ENCODE results near the gene HCST.

The HCST gene, protein sequence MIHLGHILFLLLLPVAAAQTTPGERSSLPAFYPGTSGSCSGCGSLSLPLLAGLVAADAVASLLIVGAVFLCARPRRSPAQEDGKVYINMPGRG

DNA sequence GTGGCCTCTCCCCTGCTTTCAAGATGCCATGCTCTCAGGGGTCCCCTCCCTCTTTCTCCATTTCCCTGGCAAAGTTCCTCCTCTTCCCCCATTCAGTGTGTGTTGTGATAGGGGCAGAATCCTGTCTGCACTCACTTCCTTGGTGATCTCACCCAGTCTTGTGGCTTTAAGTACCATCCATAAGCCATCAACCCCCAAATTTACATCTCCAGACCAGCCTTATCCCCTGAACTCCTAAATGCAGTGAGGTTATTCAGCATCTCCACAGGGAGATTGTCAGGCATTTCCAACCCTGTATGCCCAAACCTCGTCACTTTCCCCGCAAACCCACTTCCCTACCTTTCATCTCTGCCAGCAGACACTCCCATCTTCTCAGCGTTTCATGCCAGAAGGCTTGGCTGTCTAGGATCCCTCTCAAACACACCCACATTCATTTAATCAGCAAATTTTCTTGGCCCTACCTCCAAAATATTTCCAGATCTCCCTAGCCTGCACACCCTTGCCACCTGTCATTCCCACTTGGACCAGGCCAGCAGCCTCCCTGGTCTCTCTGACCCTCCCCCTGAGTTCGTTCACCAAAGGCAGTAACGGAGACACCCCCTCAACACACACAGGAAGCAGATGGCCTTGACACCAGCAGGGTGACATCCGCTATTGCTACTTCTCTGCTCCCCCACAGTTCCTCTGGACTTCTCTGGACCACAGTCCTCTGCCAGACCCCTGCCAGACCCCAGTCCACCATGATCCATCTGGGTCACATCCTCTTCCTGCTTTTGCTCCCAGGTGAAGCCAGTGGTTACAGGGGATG is at the start of gene HCST:
Gene HCST (plus strand): TSS at position 676 of the 808 bp plus-strand sequence. CDS start 65 bp downstream, at position 741.
- Histone ChIP-seq H3K9me3 (ENCODE audit: insufficient read depth, low read depth, low read length) (no peaks in the 10 kb centered on the region), H3K4me1 (ENCODE audit: insufficient read depth, low read length) (peaks cover 7% of the 10 kb centered on the region), H3K9ac (ENCODE audit: low read depth, low read length) (peak within 1 kb of the TSS; percentile 77; the same call in 1 of the 2 replicates), H3K27me3 (ENCODE audit: insufficient read depth, low read length) (peaks cover 18% of the 10 kb centered on the region), H3K36me3 (ENCODE audit: insufficient read depth, low read depth, low read length) (peaks cover 9% of the 10 kb centered on the region; the same call in 1 of the 2 replicates), H3K4me3 (ENCODE audit: low read length) (peak within 1 kb of the TSS; percentile 74), H3K27ac (ENCODE audit: low read length) (no peak within 1 kb of the TSS)

DNA sequence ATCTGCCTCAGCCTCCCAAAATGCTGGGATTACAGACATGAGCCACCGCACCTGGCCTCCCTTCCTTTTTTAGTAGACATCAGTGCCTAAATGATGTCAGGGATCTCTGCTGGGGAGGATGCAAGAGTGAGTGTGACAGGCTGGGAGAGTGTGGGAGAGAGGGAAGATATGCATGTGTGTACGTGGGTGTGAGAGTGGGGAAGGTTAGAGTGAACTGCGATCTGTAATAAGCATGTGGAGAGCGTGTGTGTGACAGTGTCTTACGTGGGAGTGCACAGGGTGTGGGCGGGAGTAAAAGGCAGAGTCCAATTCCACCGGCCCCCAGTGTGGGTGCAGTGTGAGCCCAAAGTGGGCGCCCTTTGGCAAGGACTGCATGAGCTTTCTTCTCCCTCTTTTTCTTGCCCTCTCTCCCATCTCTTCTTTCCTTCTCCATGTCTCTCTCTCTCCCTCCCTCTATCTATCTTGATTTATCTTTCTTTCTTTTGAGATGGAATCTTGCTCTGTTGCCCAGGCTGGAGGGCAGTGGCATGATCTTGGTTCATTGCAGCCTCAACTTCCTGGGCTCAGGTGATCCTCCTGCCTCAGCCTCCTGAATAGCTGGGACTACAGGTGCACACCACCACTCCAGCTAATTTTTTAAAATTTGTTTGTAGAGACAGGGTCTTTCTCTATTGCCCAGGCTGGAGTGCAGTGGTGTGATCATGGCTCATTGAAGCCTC is 49.1 kb upstream of the HCST start:
- H3K36me3 ChIP-seq (ENCODE audit: insufficient read depth, low read depth, low read length): no peaks in the 10 kb centered on the region
- no peak overlapping the region for H3K4me3 ChIP-seq (ENCODE audit: low read length)
- no peak overlapping the region for H3K27ac ChIP-seq (ENCODE audit: low read length)
- H3K27me3 ChIP-seq (ENCODE audit: insufficient read depth, low read length): peaks cover 85% of the 10 kb centered on the region
- no peaks in the 10 kb centered on the region for H3K9me3 ChIP-seq (ENCODE audit: insufficient read depth, low read depth, low read length)
- H3K9ac ChIP-seq (ENCODE audit: low read depth, low read length): no peak overlapping the region
- H3K4me1 ChIP-seq (ENCODE audit: insufficient read depth, low read length): no peaks in the 10 kb centered on the region; the same call in 1 of the 2 replicates

DNA sequence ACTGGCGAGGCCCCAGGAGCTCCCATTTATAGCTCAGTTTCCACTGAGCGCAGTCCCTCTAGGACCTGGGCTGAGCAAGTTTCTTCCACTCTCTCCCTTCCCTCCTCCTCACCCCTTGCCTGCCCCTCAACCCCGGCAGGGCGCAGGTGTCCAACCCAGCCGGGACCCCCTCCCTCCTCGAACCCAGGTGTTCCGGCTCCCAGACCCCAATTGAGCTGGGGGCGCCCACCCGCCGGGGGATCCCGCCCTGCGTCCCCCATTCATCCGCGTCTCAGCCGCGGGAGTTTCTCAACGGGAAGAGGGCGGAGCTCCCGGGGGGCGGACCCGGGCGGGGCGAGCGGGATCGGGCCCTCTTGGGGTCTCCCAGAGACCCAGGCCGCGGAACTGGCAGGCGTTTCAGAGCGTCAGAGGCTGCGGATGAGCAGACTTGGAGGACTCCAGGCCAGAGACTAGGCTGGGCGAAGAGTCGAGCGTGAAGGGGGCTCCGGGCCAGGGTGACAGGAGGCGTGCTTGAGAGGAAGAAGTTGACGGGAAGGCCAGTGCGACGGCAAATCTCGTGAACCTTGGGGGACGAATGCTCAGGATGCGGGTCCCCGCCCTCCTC is 45.7 kb upstream of the HCST start, which contains the start of gene KIRREL2:
Gene KIRREL2 (plus strand): TSS at position 366 of the 604 bp plus-strand sequence. CDS start 209 bp downstream, at position 575.
- H3K27me3 ChIP-seq (ENCODE audit: insufficient read depth, low read length): peaks cover 87% of the 10 kb centered on the region
- no peaks in the 10 kb centered on the region for H3K9me3 ChIP-seq (ENCODE audit: insufficient read depth, low read depth, low read length)
- no peak within 1 kb of the TSS for H3K27ac ChIP-seq (ENCODE audit: low read length)
- peak within 1 kb of the TSS; percentile 45; the same call in 1 of the 2 replicates for H3K9ac ChIP-seq (ENCODE audit: low read depth, low read length)
- H3K4me1 ChIP-seq (ENCODE audit: insufficient read depth, low read length): no peaks in the 10 kb centered on the region; the same call in 1 of the 2 replicates
- H3K36me3 ChIP-seq (ENCODE audit: insufficient read depth, low read depth, low read length): no peaks in the 10 kb centered on the region
- peak within 1 kb of the TSS; percentile 78 for H3K4me3 ChIP-seq (ENCODE audit: low read length)

DNA sequence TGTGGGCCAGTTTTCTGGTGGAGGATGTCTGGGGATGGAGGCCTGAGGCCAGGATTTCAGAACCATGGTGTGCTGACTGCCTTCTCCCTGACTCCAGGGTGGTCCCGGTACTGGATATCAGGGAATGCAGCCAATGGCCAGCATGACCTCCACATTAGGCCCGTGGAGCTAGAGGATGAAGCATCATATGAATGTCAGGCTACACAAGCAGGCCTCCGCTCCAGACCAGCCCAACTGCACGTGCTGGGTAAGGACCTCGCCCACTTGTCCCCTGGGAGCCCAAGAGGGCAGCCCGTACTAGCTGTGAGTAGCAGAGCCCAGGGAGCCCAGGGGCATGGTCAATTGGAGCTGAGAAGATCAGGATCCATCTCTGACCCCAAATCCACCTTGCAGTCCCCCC is 44.0 kb upstream of the HCST start:
- Histone ChIP-seq H3K27ac (ENCODE audit: low read length) (no peak overlapping the region), H3K36me3 (ENCODE audit: insufficient read depth, low read depth, low read length) (no peaks in the 10 kb centered on the region), H3K4me1 (ENCODE audit: insufficient read depth, low read length) (no peaks in the 10 kb centered on the region; the same call in 1 of the 2 replicates), H3K27me3 (ENCODE audit: insufficient read depth, low read length) (peaks cover 89% of the 10 kb centered on the region), H3K9ac (ENCODE audit: low read depth, low read length) (no peak overlapping the region), H3K4me3 (ENCODE audit: low read length) (no peak overlapping the region), H3K9me3 (ENCODE audit: insufficient read depth, low read depth, low read length) (no peaks in the 10 kb centered on the region)

DNA sequence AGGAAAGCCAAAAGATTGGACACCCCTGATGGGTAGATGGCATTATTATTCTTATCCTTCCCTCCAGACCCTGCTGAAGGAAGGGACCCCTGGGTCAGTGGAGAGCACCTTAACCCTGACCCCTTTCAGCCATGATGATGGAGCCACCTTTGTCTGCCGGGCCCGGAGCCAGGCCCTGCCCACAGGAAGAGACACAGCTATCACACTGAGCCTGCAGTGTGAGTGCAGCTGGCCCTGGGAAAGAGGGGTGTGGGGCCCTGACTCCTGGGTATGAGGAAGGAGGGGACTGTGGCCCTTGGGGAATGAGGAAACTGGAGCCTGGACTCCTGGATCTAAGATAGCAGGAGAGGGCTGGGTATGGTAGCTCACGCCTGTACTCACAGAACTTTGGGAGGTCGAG is 42.9 kb upstream of the HCST start:
- no peaks in the 10 kb centered on the region for H3K9me3 ChIP-seq (ENCODE audit: insufficient read depth, low read depth, low read length)
- peaks cover 88% of the 10 kb centered on the region for H3K27me3 ChIP-seq (ENCODE audit: insufficient read depth, low read length)
- H3K27ac ChIP-seq (ENCODE audit: low read length): no peak overlapping the region
- no peak overlapping the region for H3K4me3 ChIP-seq (ENCODE audit: low read length)
- no peak overlapping the region for H3K9ac ChIP-seq (ENCODE audit: low read depth, low read length)
- no peaks in the 10 kb centered on the region for H3K36me3 ChIP-seq (ENCODE audit: insufficient read depth, low read depth, low read length)
- H3K4me1 ChIP-seq (ENCODE audit: insufficient read depth, low read length): no peaks in the 10 kb centered on the region; the same call in 1 of the 2 replicates

DNA sequence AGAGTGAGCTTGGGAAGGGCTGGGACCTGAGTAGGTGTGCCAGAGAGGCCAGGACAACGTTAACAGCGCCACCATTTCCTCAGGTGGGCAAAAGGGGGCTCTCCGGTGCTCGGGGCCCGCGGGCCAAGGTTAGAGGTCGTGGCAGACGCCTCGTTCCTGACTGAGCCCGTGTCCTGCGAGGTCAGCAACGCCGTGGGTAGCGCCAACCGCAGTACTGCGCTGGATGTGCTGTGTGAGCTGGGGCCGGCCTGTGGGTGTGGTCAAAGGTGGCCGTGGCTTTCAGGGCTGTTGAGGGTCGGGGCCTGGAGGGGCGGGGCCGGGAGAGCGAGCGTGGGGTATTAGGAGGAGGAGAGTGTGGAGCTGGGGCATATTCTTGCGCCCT is 41.9 kb upstream of the HCST start:
- peak overlapping the region; percentile 53 for H3K4me3 ChIP-seq (ENCODE audit: low read length)
- H3K9me3 ChIP-seq (ENCODE audit: insufficient read depth, low read depth, low read length): no peaks in the 10 kb centered on the region
- H3K9ac ChIP-seq (ENCODE audit: low read depth, low read length): no peak overlapping the region
- H3K4me1 ChIP-seq (ENCODE audit: insufficient read depth, low read length): no peaks in the 10 kb centered on the region; the same call in 1 of the 2 replicates
- no peaks in the 10 kb centered on the region for H3K36me3 ChIP-seq (ENCODE audit: insufficient read depth, low read depth, low read length)
- H3K27me3 ChIP-seq (ENCODE audit: insufficient read depth, low read length): peaks cover 79% of the 10 kb centered on the region
- H3K27ac ChIP-seq (ENCODE audit: low read length): no peak overlapping the region

DNA sequence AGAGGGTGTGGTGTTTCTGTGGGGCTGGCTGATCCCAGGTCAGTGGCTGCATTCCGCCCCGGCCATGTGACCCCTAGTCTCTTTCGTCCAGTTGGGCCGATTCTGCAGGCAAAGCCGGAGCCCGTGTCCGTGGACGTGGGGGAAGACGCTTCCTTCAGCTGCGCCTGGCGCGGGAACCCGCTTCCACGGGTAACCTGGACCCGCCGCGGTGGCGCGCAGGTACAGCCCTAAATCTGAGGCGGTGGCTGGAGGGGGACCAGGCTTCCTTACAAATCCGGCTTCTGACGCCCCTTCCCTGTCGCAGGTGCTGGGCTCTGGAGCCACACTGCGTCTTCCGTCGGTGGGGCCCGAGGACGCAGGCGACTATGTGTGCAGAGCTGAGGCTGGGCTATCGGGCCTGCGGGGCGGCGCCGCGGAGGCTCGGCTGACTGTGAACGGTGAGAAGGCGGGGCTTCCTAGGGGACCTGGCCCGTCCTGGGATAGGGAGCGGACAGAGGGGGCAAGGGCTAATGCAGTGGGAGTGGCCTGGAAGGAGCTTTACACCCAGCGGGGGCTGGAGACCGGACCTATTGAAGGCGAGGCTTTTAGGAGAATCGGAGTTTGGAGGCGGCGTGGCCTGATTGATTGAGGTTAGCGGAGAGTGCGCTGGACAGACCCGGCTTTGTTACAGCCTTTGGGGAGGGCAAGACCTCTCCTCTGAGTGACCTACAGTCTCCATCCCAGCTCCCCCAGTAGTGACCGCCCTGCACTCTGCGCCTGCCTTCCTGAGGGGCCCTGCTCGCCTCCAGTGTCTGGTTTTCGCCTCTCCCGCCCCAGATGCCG is 41.3 kb upstream of the HCST start:
- Histone ChIP-seq H3K27ac (ENCODE audit: low read length) (no peak overlapping the region), H3K27me3 (ENCODE audit: insufficient read depth, low read length) (peaks cover 79% of the 10 kb centered on the region), H3K4me3 (ENCODE audit: low read length) (peak overlapping the region; percentile 53), H3K36me3 (ENCODE audit: insufficient read depth, low read depth, low read length) (no peaks in the 10 kb centered on the region), H3K4me1 (ENCODE audit: insufficient read depth, low read length) (no peaks in the 10 kb centered on the region), H3K9me3 (ENCODE audit: insufficient read depth, low read depth, low read length) (no peaks in the 10 kb centered on the region), H3K9ac (ENCODE audit: low read depth, low read length) (no peak overlapping the region; the same call in 1 of the 2 replicates)

DNA sequence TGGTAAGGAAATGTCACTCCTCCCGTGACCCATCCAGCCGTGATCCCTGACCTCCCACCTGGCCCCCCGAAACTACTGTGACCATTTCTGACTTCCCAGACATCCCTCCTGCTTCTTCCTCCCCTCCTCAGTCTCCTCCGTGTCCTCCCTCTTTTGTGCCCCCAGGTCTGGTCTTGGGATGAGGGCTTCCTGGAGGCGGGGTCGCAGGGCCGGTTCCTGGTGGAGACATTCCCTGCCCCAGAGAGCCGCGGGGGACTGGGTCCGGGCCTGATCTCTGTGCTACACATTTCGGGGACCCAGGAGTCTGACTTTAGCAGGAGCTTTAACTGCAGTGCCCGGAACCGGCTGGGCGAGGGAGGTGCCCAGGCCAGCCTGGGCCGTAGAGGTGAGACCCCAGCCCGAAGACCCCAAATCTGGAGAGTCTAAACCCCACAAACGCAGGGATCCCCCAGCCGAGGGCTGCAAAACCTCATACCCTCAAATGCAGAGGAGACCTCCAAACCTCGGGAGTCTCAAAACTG is 40.6 kb upstream of the HCST start:
- peak overlapping the region; percentile 53 for H3K4me3 ChIP-seq (ENCODE audit: low read length)
- H3K27me3 ChIP-seq (ENCODE audit: insufficient read depth, low read length): peaks cover 72% of the 10 kb centered on the region
- H3K9me3 ChIP-seq (ENCODE audit: insufficient read depth, low read depth, low read length): no peaks in the 10 kb centered on the region

DNA sequence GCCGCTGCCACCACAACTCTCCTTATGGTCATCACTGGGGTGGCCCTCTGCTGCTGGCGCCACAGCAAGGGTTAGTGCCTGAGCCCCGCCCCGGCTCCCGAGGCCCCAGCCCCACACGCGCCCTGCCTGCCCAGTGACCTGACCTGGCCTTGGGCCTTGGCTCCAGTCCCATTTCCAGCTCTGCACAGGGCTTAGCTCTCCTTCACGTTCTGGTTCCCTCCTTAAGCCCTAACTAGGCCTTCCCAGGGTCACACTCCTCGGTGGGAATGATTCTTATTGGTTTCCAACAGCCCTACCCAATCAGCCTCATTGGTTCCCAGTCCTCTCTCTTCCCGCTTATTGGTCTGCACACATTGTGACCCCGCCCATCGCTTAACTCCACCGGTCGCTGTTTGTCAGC is 39.8 kb upstream of the HCST start:
- H3K4me3 ChIP-seq (ENCODE audit: low read length): no peak overlapping the region
- H3K27me3 ChIP-seq (ENCODE audit: insufficient read depth, low read length): peaks cover 70% of the 10 kb centered on the region
- H3K36me3 ChIP-seq (ENCODE audit: insufficient read depth, low read depth, low read length): no peaks in the 10 kb centered on the region
- H3K27ac ChIP-seq (ENCODE audit: low read length): no peak overlapping the region
- H3K9me3 ChIP-seq (ENCODE audit: insufficient read depth, low read depth, low read length): no peaks in the 10 kb centered on the region
- H3K4me1 ChIP-seq (ENCODE audit: insufficient read depth, low read length): no peaks in the 10 kb centered on the region
- no peak overlapping the region for H3K9ac ChIP-seq (ENCODE audit: low read depth, low read length)

More for the DNA sequence above, 40.6 kb upstream of the HCST start:
- H3K9ac ChIP-seq (ENCODE audit: low read depth, low read length): no peak overlapping the region; the same call in 1 of the 2 replicates
- H3K36me3 ChIP-seq (ENCODE audit: insufficient read depth, low read depth, low read length): no peaks in the 10 kb centered on the region
- no peak overlapping the region for H3K27ac ChIP-seq (ENCODE audit: low read length)
- no peaks in the 10 kb centered on the region for H3K4me1 ChIP-seq (ENCODE audit: insufficient read depth, low read length)

DNA sequence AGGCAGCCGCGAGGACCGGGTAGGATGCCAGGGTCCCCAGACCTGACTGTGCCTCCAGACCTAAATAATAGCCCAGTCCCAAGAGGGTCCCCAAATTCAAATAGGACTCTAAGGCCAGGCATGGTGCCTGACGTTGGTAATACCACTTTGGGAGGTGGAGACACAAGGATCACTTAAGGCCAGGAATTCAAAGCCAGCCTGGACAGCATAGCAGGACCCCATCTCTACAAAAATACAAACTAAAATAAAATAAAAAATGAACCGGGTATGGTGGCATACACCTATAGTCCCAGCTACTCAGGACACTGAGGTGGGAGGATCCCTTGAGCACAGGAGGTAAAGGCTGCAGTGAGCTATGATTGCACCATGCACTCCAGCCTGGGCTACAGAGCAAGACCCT is 39.3 kb upstream of the HCST start:
- no peak overlapping the region for H3K9ac ChIP-seq (ENCODE audit: low read depth, low read length)
- H3K4me3 ChIP-seq (ENCODE audit: low read length): no peak overlapping the region
- H3K9me3 ChIP-seq (ENCODE audit: insufficient read depth, low read depth, low read length): no peaks in the 10 kb centered on the region
- no peaks in the 10 kb centered on the region for H3K36me3 ChIP-seq (ENCODE audit: insufficient read depth, low read depth, low read length)
- peaks cover 70% of the 10 kb centered on the region for H3K27me3 ChIP-seq (ENCODE audit: insufficient read depth, low read length)
- H3K27ac ChIP-seq (ENCODE audit: low read length): no peak overlapping the region
- no peaks in the 10 kb centered on the region for H3K4me1 ChIP-seq (ENCODE audit: insufficient read depth, low read length)

Measured in iPS-20b (cell line).